ENCODE results near the gene NXNL1. TPM values are rescaled to one million over a fixed set of nuclear protein-coding genes. Genes with fewer than 3 reads are reported as not detected.
A peak's percentile ranks its signal among the peaks of the same experiment; 100 is the strongest.
"Not testable (repeated sequence)": the region's sequence is repeated elsewhere in the genome, so short reads cannot be mapped to it uniquely, and the experiment has no call there.

Gene NXNL1
- total RNA-seq, 2 donors from 2014 or later, result not detected

GRCh38 chr19:17489392-17490030 is 28.8 kb upstream of the NXNL1 start:
- peaks cover 0 to 6% of the 10 kb centered on the region in 2 donors for H3K36me3 Mint-ChIP-seq
- ATAC-seq (no peak), DNase-seq (ENCODE audit: low spot score in 2 of 2) (no peak)
- no peaks in the 10 kb centered on the region for H3K9me3 Mint-ChIP-seq
- H3K27ac Mint-ChIP-seq, result peak overlapping the region; percentile 19 to 44

- ATAC-seq, result peak; percentile 73 to 99
- DNase-seq (ENCODE audit: low spot score in 2 of 2), result peak in 1 of 2 donors; percentile 76
- Mint-ChIP-seq H3K9me3 (no peaks in the 10 kb centered on the region), H3K27ac (peak overlapping the region; percentile 23 to 44), H3K36me3 (peaks cover 0 to 6% of the 10 kb centered on the region in 2 donors)
These were observed 28.1 kb upstream of the NXNL1 start for GRCh38 chr19:17488593-17489391.

GRCh38 chr19:17487284-17488121 is 26.8 kb upstream of the NXNL1 start:
- DNase-seq (ENCODE audit: low spot score in 2 of 2) (no peak), ATAC-seq (no peak)
- H3K9me3 Mint-ChIP-seq, result no peaks in the 10 kb centered on the region
- H3K36me3 Mint-ChIP-seq, result peaks cover 0 to 6% of the 10 kb centered on the region in 2 donors
- H3K27ac Mint-ChIP-seq, result no peak overlapping the region

GRCh38 chr19:17486545-17487240 is 26.0 kb upstream of the NXNL1 start:
- ATAC-seq (no peak), DNase-seq (ENCODE audit: low spot score in 2 of 2) (no peak)
- Mint-ChIP-seq H3K27ac (no peak overlapping the region), H3K9me3 (no peaks in the 10 kb centered on the region), H3K36me3 (peaks cover 0 to 6% of the 10 kb centered on the region in 2 donors)

- DNase-seq (ENCODE audit: low spot score in 2 of 2) (no peak), ATAC-seq (no peak)
- Mint-ChIP-seq H3K9me3 (no peaks in the 10 kb centered on the region), H3K27ac (peak overlapping the region in 1 of 2 donors; percentile 19), H3K36me3 (peaks cover 0 to 5% of the 10 kb centered on the region in 2 donors)
These were observed 23.9 kb upstream of the NXNL1 start for GRCh38 chr19:17484520-17485185.

- H3K27ac Mint-ChIP-seq, result no peak overlapping the region
- no peak for ATAC-seq
- no peak for DNase-seq (ENCODE audit: low spot score in 2 of 2)
- H3K9me3 Mint-ChIP-seq, result no peaks in the 10 kb centered on the region
- H3K36me3 Mint-ChIP-seq, result no peaks in the 10 kb centered on the region
These were observed 22.9 kb upstream of the NXNL1 start for GRCh38 chr19:17483605-17484002.

- no peak for DNase-seq (ENCODE audit: low spot score in 2 of 2)
- H3K9me3 Mint-ChIP-seq, result no peaks in the 10 kb centered on the region
- ATAC-seq, result no peak
- H3K27ac Mint-ChIP-seq, result no peak overlapping the region
- no peaks in the 10 kb centered on the region for H3K36me3 Mint-ChIP-seq
These were observed 22.3 kb upstream of the NXNL1 start for GRCh38 chr19:17482877-17483604.

- DNase-seq (ENCODE audit: low spot score in 2 of 2) (no peak), ATAC-seq (no peak)
- no peaks in the 10 kb centered on the region for H3K36me3 Mint-ChIP-seq
- no peaks in the 10 kb centered on the region for H3K9me3 Mint-ChIP-seq
- H3K27ac Mint-ChIP-seq, result no peak overlapping the region
These were observed 21.3 kb upstream of the NXNL1 start for GRCh38 chr19:17481986-17482385.

GRCh38 chr19:17479325-17479791 is 18.6 kb upstream of the NXNL1 start:
- Mint-ChIP-seq H3K27ac (no peak overlapping the region), H3K9me3 (no peaks in the 10 kb centered on the region), H3K36me3 (no peaks in the 10 kb centered on the region)
- no peak for DNase-seq (ENCODE audit: low spot score in 2 of 2)
- ATAC-seq, result no peak

GRCh38 chr19:17475541-17476115 is 14.9 kb upstream of the NXNL1 start:
- DNase-seq (ENCODE audit: low spot score in 2 of 2), result no peak
- ATAC-seq, result no peak
- no peaks in the 10 kb centered on the region for H3K36me3 Mint-ChIP-seq

GRCh38 chr19:17475011-17475540 is 14.3 kb upstream of the NXNL1 start:
- not testable (repeated sequence) for H3K36me3 Mint-ChIP-seq; H3K27ac Mint-ChIP-seq; H3K9me3 Mint-ChIP-seq; DNase-seq (ENCODE audit: low spot score in 2 of 2); ATAC-seq

More at GRCh38 chr19:17475541-17476115, 14.9 kb upstream of the NXNL1 start:
- no peak overlapping the region for H3K27ac Mint-ChIP-seq
- no peaks in the 10 kb centered on the region for H3K9me3 Mint-ChIP-seq

- DNase-seq (ENCODE audit: low spot score in 2 of 2), result no peak
- no peaks in the 10 kb centered on the region for H3K9me3 Mint-ChIP-seq
- H3K27ac Mint-ChIP-seq, result peak overlapping the region; percentile 46 to 57
- ATAC-seq, result no peak
- H3K36me3 Mint-ChIP-seq, result no peaks in the 10 kb centered on the region
These were observed 12.3 kb upstream of the NXNL1 start for GRCh38 chr19:17473041-17473440.

GRCh38 chr19:17471410-17472125 is 10.8 kb upstream of the NXNL1 start:
- no peaks in the 10 kb centered on the region for H3K9me3 Mint-ChIP-seq
- no peak for ATAC-seq
- DNase-seq (ENCODE audit: low spot score in 2 of 2), result no peak
- H3K27ac Mint-ChIP-seq, result no peak overlapping the region
- H3K36me3 Mint-ChIP-seq, result no peaks in the 10 kb centered on the region

- Mint-ChIP-seq H3K9me3 (no peaks in the 10 kb centered on the region), H3K27ac (peak within 1 kb of the TSS; percentile 89 to 94), H3K36me3 (no peaks in the 10 kb centered on the region)
- ATAC-seq (peak; percentile 89 to 90), DNase-seq (ENCODE audit: low spot score in 2 of 2) (peak; percentile 91 to 92)
These were observed 9.5 kb upstream of the NXNL1 start, which contains the start of gene SLC27A1 for GRCh38 chr19:17470068-17470841. SLC27A1 (plus strand) TSS chr19:17470524; CDS start chr19:17470541, 17 bp downstream.
